OCI-LY3 (cell line): ENCODE measurements around the gene ING4.

Experiments used
- CTCF ChIP-seq: fragments of 200-600, 300-600 bp; sonication (generic); IDR thresholded peaks from 2 replicates; pipeline ENCODE4 v1.5.1; 2014; ENCODE audit warnings: antibody characterized with exemption, low read length, low read depth
- EZH2phosphoT487 ChIP-seq: fragments of 200-600 bp; shearing (Covaris generic); IDR thresholded peaks from 2 replicates; pipeline ENCODE4 v1.6.1; 2018; ENCODE audit warnings: antibody characterized with exemption, mixed run types, low read depth

GRCh38 chr12:6694701-6695100 is 31.8 kb upstream of the ING4 start:
- TF ChIP-seq CTCF, result no peak
- TF ChIP-seq EZH2phosphoT487, result no peak
